K562 (cell line): Measurements from ENCODE around the gene DUS1L.

Experiments used
- CTCF ChIP-seq, 3 experiments: IDR thresholded peaks in 2 of 3; conservative IDR thresholded peaks in 1 of 3; 2 replicates each; pipeline ENCODE4 v1.5.1; 2011 to 2012; ENCODE audit warnings: low read length in 3 of 3, mild to moderate bottlenecking in 3 of 3, control low read depth in 2 of 3, improper control_type of control experiment in 1 of 3, inconsistent platforms in 1 of 3, low read depth in 1 of 3, mixed read lengths in 1 of 3, moderate library complexity in 1 of 3; ENCODE audit not compliant: insufficient read depth in 2 of 3
- EP300 ChIP-seq: IDR thresholded peaks from 2 replicates; pipeline ENCODE4 v1.6.1; 2012; ENCODE audit warnings: low read length, improper control_type of control experiment

- no peak for TF ChIP-seq EP300
- no peak for TF ChIP-seq CTCF (IDR thresholded peaks at IDR 0.05 in 2 of 3, conservative IDR thresholded peaks at IDR 0.05 in 1 of 3; ENCODE audit: insufficient read depth in 2 of 3, low read depth in 1 of 3, low read length in 3 of 3)
These were observed 12.5 kb downstream of the DUS1L start for GRCh38 chr17:82053130-82053529.
